GM21528 (cell line): ENCODE measurements around the gene CC2D1A.
A peak's percentile ranks its signal among the peaks of the same experiment; 100 is the strongest.
"Not testable (repeated sequence)": the region's sequence is repeated elsewhere in the genome, so short reads cannot be mapped to it uniquely, and the experiment has no call there.

Experiments
- ATAC-seq: cut with Tn5 transposase; IDR thresholded peaks from one replicate; pipeline ENCODE4 v1.9.1; 2021; ENCODE audit warnings: mild to moderate bottlenecking, moderate library complexity; ENCODE audit not compliant: unreplicated experiment, low FRiP score

CC2D1A gene

GRCh38 chr19:13902993-13903555 lies 2.9 kb upstream of the CC2D1A start:
- ATAC-seq, result no peak

DNA sequence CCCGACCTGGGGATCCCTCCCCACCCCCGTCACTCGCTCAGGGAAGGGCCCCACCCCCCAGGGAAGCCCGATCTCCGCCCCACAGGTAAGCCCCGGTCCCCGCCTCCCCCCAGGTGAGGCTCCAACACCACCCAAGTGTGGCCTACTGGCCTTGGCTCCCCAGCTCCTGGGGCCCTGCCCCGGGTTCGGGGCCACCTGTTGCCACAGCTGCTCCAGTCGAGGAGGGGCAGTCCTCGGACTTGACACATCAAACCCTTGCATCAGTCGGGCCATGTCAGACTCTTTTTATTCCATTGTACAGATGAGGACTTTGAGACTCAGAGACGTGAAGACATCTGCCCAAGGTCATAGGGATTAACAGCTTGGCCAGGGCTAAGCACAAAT lies 512 bp downstream of the CC2D1A start:
- ATAC-seq, result peak; percentile 46

GRCh38 chr19:13906910-13907309 lies 909 bp downstream of the CC2D1A start:
- ATAC-seq, result no peak

GRCh38 chr19:13908674-13909073 lies 2.7 kb downstream of the CC2D1A start:
- ATAC-seq, result no peak

DNA sequence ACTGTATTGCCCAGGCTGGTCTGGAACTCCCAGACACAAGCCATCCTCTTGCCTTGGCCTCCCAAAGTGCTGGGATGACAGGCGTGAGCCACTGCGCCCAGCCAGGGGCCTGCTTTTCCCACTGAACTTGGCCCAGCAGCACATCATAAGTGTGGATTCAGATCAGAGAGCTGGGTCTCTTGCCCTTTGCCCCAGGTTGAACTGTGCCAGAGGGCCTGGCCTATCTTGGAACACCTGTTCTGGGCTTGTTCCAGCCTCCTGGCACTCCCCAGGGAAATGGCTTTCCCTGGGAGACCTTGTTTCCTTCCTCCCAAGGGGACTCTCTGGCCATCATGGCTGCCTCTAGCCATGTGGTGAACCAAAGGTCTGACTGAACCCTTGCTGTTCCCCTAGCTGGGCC lies 3.4 kb downstream of the CC2D1A start:
- ATAC-seq, result no peak

GRCh38 chr19:13913352-13913751 lies 7.4 kb downstream of the CC2D1A start:
- ATAC-seq, result no peak

GRCh38 chr19:13914777-13915176 lies 8.8 kb downstream of the CC2D1A start:
- no peak for ATAC-seq

GRCh38 chr19:13917888-13918406 lies 11.9 kb downstream of the CC2D1A start:
- no peak for ATAC-seq

GRCh38 chr19:13918726-13919411 lies 12.9 kb downstream of the CC2D1A start:
- ATAC-seq, result no peak

DNA sequence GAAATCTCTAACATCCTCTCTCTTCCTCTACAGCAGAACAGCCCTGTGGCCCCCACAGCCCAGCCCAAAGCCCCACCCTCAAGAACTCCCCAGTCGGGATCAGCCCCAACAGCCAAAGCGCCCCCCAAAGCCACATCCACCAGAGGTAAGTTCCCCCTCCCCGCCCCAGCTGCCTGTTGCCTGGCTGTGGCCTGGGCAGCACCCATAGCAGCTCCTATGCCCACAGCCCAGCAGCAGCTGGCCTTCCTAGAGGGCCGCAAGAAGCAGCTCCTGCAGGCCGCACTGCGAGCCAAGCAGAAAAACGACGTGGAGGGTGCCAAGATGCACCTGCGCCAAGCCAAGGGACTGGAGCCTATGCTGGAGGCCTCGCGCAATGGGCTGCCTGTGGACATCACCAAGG lies 14.5 kb downstream of the CC2D1A start:
- ATAC-seq, result no peak

GRCh38 chr19:13920940-13921747 lies 15.1 kb downstream of the CC2D1A start:
- ATAC-seq, result no peak

GRCh38 chr19:13922118-13922517 lies 16.1 kb downstream of the CC2D1A start:
- not testable (repeated sequence) for ATAC-seq

- no peak for ATAC-seq
Measured at GRCh38 chr19:13923194-13923987, 17.4 kb downstream of the CC2D1A start.

DNA sequence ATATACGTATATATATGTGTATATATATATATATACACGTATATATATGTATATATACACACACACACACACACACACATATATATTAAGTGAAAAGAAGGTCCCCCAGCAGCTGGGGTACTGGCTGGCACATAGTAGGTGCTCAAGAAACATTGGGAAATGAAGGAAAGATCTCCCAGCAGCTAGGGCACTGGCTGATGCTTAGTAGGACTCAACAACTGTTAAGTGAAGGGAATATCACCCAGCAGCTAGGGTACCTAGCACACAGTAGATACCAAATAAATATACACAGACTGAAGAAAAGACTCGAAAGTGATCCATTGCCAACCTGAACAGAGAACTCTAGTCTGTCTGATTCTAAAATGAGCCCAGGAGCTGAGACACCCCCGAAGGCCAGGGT lies 20.0 kb downstream of the CC2D1A start:
- no peak for ATAC-seq

- ATAC-seq, result no peak
Measured at GRCh38 chr19:13926715-13927114, 20.7 kb downstream of the CC2D1A start.

- ATAC-seq, result no peak
Measured at GRCh38 chr19:13929340-13929739, 23.3 kb downstream of the CC2D1A start.

DNA sequence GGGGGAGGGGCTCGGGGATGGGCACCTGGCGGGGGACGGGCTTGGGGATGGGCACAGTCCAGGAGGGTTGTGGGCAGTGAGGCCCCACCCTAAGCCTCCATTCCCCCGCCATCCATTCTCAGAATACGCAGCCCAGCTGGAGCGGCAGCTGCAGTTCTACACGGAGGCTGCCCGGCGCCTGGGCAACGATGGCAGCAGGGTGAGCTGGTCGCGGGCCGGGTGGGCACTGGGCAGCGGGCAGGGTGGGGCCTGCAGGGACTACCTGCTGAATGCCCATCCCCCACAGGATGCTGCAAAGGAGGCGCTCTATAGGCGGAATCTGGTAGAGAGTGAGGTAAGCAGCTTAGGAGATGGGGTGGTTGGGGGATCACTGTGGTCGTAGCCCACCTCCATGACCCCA lies 24.0 kb downstream of the CC2D1A start:
- ATAC-seq, result no peak

GRCh38 chr19:13930402-13930801 lies 24.4 kb downstream of the CC2D1A start:
- ATAC-seq, result no peak

GRCh38 chr19:13931391-13932148 lies 25.6 kb downstream of the CC2D1A start:
- ATAC-seq, result no peak

- ATAC-seq, result no peak
Measured at GRCh38 chr19:13932149-13932637, 26.2 kb downstream of the CC2D1A start.
